ENCODE measurements around the gene CISD1. TPM values are rescaled to one million over a fixed set of nuclear protein-coding genes. Genes with fewer than 3 reads are reported as not detected.

CISD1 gene
- total and polyA plus RNA-seq, 10 of the 15 experiments (the other 5 are each of a cell fraction or from before 2014, with no cell fraction given) = 23.0 to 162 (median 58.5) TPM

DNA sequence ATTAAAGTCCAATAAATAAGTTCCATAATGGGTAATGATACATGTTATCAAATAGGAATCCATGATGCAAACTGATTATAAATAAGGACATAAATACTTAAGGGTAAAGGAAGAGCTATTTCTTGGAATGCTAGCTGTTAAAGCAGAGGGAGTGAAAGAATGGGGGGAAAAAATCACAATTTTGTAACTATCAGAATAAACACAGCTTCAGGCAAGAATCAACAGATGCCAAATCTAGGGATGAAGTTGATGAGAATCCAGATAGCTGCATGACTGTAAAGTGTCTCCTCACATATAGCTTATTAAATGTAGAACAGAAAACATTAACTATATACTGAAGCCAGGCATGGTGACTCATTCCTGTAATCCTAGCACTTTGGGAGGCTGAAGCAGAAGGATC lies 6.2 kb upstream of the CISD1 start:
- no peak overlapping the region for H3K9ac ChIP-seq (ENCODE audit: control insufficient read depth, insufficient read depth, low read length)
- intact Hi-C loops (cut with micrococcal nuclease; ENCODE audit: unreplicated experiment) = loop anchor here (10.0 kb wide), 1 partner anchor 1642 kb away; the partner anchor contains the start of gene CCDC6
- no peak overlapping the region for H3K4me3 ChIP-seq
- POLR2A ChIA-PET = interaction anchor here (0.9 kb wide), 1 partner anchor 21 kb away, joined by 3 read pairs; no protein-coding TSS in a partner anchor
- H3K9me3 ChIP-seq (replicated peaks; ENCODE audit: control insufficient read depth, insufficient read depth, low read length) = no peaks in the 10 kb centered on the region; the same call in 2 of the 3 replicates
- SMC1A ChIA-PET (ENCODE audit: uncharacterized antibody, unreplicated experiment) = interaction anchor here (0.8 to 1.4 kb wide), 4 partner anchors 14 to 28 kb away, joined by 3 to 8 read pairs (median 4); no protein-coding TSS in a partner anchor
- no TSS peak for BruUV-seq (replicated peaks)
- in situ Hi-C loops (cut with MboI) = no loop called here
- no peaks in the 10 kb centered on the region for H3K27me3 ChIP-seq (replicated peaks in 1 of 2; ENCODE audit: control insufficient read depth in 2 of 2, insufficient read depth in 2 of 2, low read length in 1 of 2)
- no peak overlapping the region for H2AFZ ChIP-seq (ENCODE audit: control insufficient read depth, low read depth, low read length)
- no peak for DNase-seq (ENCODE audit: low read depth, low spot score)
- no peaks in the 10 kb centered on the region for H4K20me1 ChIP-seq (ENCODE audit: control insufficient read depth, insufficient read depth)
- peaks cover 0 to 7% of the 10 kb centered on the region in 2 experiments; a peak in 1 of 4 replicates for H3K36me3 ChIP-seq (ENCODE audit: control insufficient read depth in 2 of 2, insufficient read depth in 2 of 2, low read length in 1 of 2)
- peaks cover 84% of the 10 kb centered on the region for H3K79me2 ChIP-seq (ENCODE audit: control insufficient read depth, insufficient read depth, low read length)
- ATAC-seq = no peak
- CTCF ChIA-PET = interaction anchor here (0.6 to 1.0 kb wide), 2 partner anchors 36 to 44 kb away, joined by 3 read pairs; no protein-coding TSS in a partner anchor
- TF ChIP-seq CEBPB (IDR thresholded peaks at IDR 0.05; ENCODE audit: borderline replicate concordance in 1 of 2, low read depth in 2 of 2, low read length in 2 of 2) = no peak
- no peak for TF ChIP-seq ZZZ3 (IDR thresholded peaks at IDR 0.05; ENCODE audit: control insufficient read depth, insufficient read length, low read depth)
- TF ChIP-seq, protein P1, sequence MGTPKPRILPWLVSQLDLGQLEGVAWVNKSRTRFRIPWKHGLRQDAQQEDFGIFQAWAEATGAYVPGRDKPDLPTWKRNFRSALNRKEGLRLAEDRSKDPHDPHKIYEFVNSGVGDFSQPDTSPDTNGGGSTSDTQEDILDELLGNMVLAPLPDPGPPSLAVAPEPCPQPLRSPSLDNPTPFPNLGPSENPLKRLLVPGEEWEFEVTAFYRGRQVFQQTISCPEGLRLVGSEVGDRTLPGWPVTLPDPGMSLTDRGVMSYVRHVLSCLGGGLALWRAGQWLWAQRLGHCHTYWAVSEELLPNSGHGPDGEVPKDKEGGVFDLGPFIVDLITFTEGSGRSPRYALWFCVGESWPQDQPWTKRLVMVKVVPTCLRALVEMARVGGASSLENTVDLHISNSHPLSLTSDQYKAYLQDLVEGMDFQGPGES (IDR thresholded peaks at IDR 0.05) = no peak
- no peak for TF ChIP-seq MXI1 (IDR thresholded peaks at IDR 0.05; ENCODE audit: low read depth, low read length)
- TF ChIP-seq, protein P2, sequence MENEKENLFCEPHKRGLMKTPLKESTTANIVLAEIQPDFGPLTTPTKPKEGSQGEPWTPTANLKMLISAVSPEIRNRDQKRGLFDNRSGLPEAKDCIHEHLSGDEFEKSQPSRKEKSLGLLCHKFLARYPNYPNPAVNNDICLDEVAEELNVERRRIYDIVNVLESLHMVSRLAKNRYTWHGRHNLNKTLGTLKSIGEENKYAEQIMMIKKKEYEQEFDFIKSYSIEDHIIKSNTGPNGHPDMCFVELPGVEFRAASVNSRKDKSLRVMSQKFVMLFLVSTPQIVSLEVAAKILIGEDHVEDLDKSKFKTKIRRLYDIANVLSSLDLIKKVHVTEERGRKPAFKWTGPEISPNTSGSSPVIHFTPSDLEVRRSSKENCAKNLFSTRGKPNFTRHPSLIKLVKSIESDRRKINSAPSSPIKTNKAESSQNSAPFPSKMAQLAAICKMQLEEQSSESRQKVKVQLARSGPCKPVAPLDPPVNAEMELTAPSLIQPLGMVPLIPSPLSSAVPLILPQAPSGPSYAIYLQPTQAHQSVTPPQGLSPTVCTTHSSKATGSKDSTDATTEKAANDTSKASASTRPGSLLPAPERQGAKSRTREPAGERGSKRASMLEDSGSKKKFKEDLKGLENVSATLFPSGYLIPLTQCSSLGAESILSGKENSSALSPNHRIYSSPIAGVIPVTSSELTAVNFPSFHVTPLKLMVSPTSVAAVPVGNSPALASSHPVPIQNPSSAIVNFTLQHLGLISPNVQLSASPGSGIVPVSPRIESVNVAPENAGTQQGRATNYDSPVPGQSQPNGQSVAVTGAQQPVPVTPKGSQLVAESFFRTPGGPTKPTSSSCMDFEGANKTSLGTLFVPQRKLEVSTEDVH (IDR thresholded peaks at IDR 0.05; ENCODE audit: low read depth, partially characterized antibody) = no peak
- no peak for TF ChIP-seq HDAC6 (IDR thresholded peaks at IDR 0.05; ENCODE audit: unreplicated experiment)
- TF ChIP-seq SP1 (IDR thresholded peaks at IDR 0.05; ENCODE audit: low read depth, low read length) = no peak
- no peak for TF ChIP-seq MTA2 (IDR thresholded peaks at IDR 0.05; ENCODE audit: low read depth)
- no peak for TF ChIP-seq WRNIP1 (IDR thresholded peaks at IDR 0.05; ENCODE audit: borderline replicate concordance, low read depth, low read length)
- TF ChIP-seq SIX5 (IDR thresholded peaks at IDR 0.05; ENCODE audit: low read depth, low read length, severe bottlenecking) = no peak
- TF ChIP-seq SUZ12 (IDR thresholded peaks at IDR 0.05; ENCODE audit: unreplicated experiment) = no peak
- TF ChIP-seq NFYB (IDR thresholded peaks at IDR 0.05; ENCODE audit: insufficient read depth, low read depth, low read length) = no peak
- RAD21 ChIA-PET (ENCODE audit: unreplicated experiment) = interaction anchor here (1.1 kb wide), 1 partner anchor 85 kb away, joined by 3 read pairs; no protein-coding TSS in a partner anchor
- no peak overlapping the region; the same call in 1 of the 2 replicates for H3K4me2 ChIP-seq (ENCODE audit: control insufficient read depth, insufficient read depth)
- no peak overlapping the region for H3K27ac ChIP-seq (ENCODE audit: control insufficient read depth, insufficient read depth)
- H3K4me1 ChIP-seq (ENCODE audit: control insufficient read depth, insufficient read depth, low read length) = no peaks in the 10 kb centered on the region
- no peak for FAIRE-seq

All from GM12878 (cell line).